Measurements from ENCODE around the gene SLC4A1AP. TPM values are rescaled to one million over a fixed set of nuclear protein-coding genes. Genes with fewer than 3 reads are reported as not detected.

The SLC4A1AP gene
- total and polyA plus RNA-seq, 9 of the 15 experiments (the other 6 are each of a cell fraction or from before 2014, with no cell fraction given), result 8.1 to 40.5 (median 35.3) TPM

DNA sequence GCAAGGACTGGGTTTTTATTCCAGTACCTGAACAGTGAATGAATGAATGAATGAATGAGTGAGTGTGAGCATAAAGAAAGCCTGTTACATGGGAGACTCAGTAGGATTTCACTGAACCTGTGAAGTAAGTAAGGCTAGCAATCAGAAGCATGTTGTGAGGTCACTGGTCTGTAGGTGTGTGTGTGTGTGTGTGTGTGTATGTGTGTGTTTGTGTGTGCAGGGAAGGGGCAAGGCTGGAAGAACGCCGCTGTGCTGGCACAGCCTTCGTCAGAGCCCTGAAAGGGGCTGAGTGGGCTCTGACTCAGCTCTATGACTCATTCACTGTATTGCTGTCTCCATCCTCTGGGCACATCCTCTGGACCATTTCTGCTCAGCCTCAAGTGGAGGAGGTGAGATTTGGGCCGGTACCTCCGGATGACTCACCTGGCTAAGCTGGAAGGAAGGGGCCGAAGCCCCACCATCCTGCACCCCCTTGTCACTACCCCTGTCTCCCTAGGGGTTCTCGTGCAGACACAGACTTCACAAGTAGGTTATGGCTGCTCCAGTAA lies 56.4 kb downstream of the SLC4A1AP start (continued):
- TF ChIP-seq TRIM24 (IDR thresholded peaks at IDR 0.05) (peak in 1 of 2 experiments; percentile 39; a peak in 1 of 4 replicates), POLR2H (tag; IDR thresholded peaks at IDR 0.05; ENCODE audit: low read depth) (no peak), ARHGAP35 (IDR thresholded peaks at IDR 0.05; ENCODE audit: partially characterized antibody) (no peak), EGR1 (conservative IDR thresholded peaks at IDR 0.05) (0 out of 2 replicates have a peak, but pooled peaks have one; percentile 13), DPF2 (IDR thresholded peaks at IDR 0.05) (peak; percentile 9), ZNF24 (IDR thresholded peaks at IDR 0.05) (peak; percentile 98), SMARCA4 (IDR thresholded peaks at IDR 0.05) (peak; percentile 85), FIP1L1 (IDR thresholded peaks at IDR 0.05; ENCODE audit: low read depth, low read length, poor library complexity, severe bottlenecking) (no peak), HLTF (IDR thresholded peaks at IDR 0.05) (peak; percentile 57; the same call in 1 of the 2 replicates), MLLT1 (IDR thresholded peaks at IDR 0.05) (no peak), JUNB (CRISPR knock-in tag; conservative IDR thresholded peaks at IDR 0.05) (peak; percentile 77), SMARCE1 (IDR thresholded peaks at IDR 0.05) (peak; percentile 74), DACH1 (IDR thresholded peaks at IDR 0.05; ENCODE audit: partially characterized antibody) (no peak), ZEB2 (IDR thresholded peaks at IDR 0.05) (peak; percentile 56; the same call in 1 of the 2 replicates), RCOR1 (IDR thresholded peaks at IDR 0.05; ENCODE audit: borderline replicate concordance in 1 of 2, low read depth in 2 of 2, low read length in 2 of 2) (peak in 1 of 2 experiments; percentile 74; a peak in 2 of 4 replicates), NR2C2 (CRISPR knock-in tag; IDR thresholded peaks at IDR 0.05) (no peak), NR2C2 (tag; IDR thresholded peaks at IDR 0.05) (no peak), ADNP (tag; IDR thresholded peaks at IDR 0.05) (no peak), NFE2 (IDR thresholded peaks at IDR 0.05; ENCODE audit: low read depth) (peak; percentile 32; the same call in 1 of the 2 replicates), LCOR (CRISPR knock-in tag; IDR thresholded peaks at IDR 0.05) (0 out of 2 replicates have a peak, but pooled peaks have one; percentile 24), HDAC1 (IDR thresholded peaks at IDR 0.05) (0 out of 4 replicates have a peak, but pooled peaks of 1 of the 2 experiments have one; percentile 30)
- TF ChIP-seq, protein P1, sequence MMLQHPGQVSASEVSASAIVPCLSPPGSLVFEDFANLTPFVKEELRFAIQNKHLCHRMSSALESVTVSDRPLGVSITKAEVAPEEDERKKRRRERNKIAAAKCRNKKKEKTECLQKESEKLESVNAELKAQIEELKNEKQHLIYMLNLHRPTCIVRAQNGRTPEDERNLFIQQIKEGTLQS (IDR thresholded peaks at IDR 0.05), result peak; percentile 96
- TF ChIP-seq, protein P1 (CRISPR knock-in tag; conservative IDR thresholded peaks at IDR 0.05), result no peak
